HCT116 (cell line): ENCODE results near the gene UCN3. TPM values are rescaled to one million over a fixed set of nuclear protein-coding genes. Genes with fewer than 3 reads are reported as not detected.

Experiments
- ATAC-seq: fragments of 200-7000 bp; cut with Tn5 transposase; 2 replicates; pipeline ENCODE4 v1.9.1; 2020; ENCODE audit warnings: mild to moderate bottlenecking, moderate library complexity
- BruUV-seq: library from RNA; stranded (reverse); fragments of 400-500 nt; replicated peaks from 2 replicates; lab custom pipeline; 2021; lab: Mats Ljungman, UMichigan
- CTCF ChIA-PET: fragments of 300-600 bp; sonication (Branson Sonifier 250); formaldehyde crosslinking; loops from one replicate; lab custom pipeline; 2021; ENCODE audit warnings: antibody characterized with exemption; lab: Charles Lee
- POLR2A ChIA-PET: fragments of 300-600, 350-600 bp; sonication (Branson Sonifier 250); formaldehyde crosslinking; loops from one replicate; lab custom pipeline; 2021; ENCODE audit warnings: antibody characterized with exemption; lab: Charles Lee
- RAD21 ChIA-PET, 2 experiments: fragments of 300-600 bp; sonication (Branson Sonifier 250); formaldehyde crosslinking; loops; one replicate each; lab custom pipeline; 2023; ENCODE audit warnings: low total read pairs in 2 of 2; ENCODE audit not compliant: uncharacterized antibody in 2 of 2, unreplicated experiment in 2 of 2, low non-redundant PET in 1 of 2; lab: Charles Lee
- DNase-seq: peaks from one replicate; pipeline ENCODE4 v3.0.0-alpha.2; 2010; ENCODE audit warnings: low read depth, low spot score
- H2AFZ ChIP-seq: fragments of 200-600 bp; shearing (Covaris generic), sonication (generic); 2 replicates; pipeline ENCODE4 v1.6.1; 2017; ENCODE audit warnings: low read depth, mixed run types, mixed read lengths, antibody characterized with exemption, low read length; ENCODE audit not compliant: poor library complexity, severe bottlenecking
- H3K27ac ChIP-seq: 2 replicates; pipeline ENCODE4 v1.5.1; 2012; ENCODE audit warnings: low read depth, low read length
- H3K27me3 ChIP-seq: fragments of 200-600 bp; sonication (generic); 2 replicates; pipeline ENCODE4 v1.6.1; 2016; ENCODE audit warnings: mixed run types, low read length, mixed read lengths; ENCODE audit not compliant: insufficient read depth
- H3K36me3 ChIP-seq, 2 experiments: fragments of 200-500 bp in 1 of 2; fragments of 200-600 bp in 1 of 2; sonication (Bioruptor generic) in 1 of 2; sonication (generic) in 1 of 2; 2 replicates each; pipeline versions ENCODE4 v1.5.1 to v1.6.1; 2014 to 2016; ENCODE audit warnings: low read length in 2 of 2, inconsistent platforms in 1 of 2, mixed read lengths in 1 of 2, mixed run types in 1 of 2; ENCODE audit not compliant: insufficient read depth in 2 of 2, control insufficient read depth in 1 of 2
- H3K4me1 ChIP-seq, 2 experiments: fragments of 200-600 bp in 1 of 2; sonication (generic) in 1 of 2; 2 replicates each; pipeline versions ENCODE4 v1.5.1 to v1.6.1; 2012 to 2017; ENCODE audit warnings: low read length in 2 of 2, inconsistent platforms in 1 of 2, mild to moderate bottlenecking in 1 of 2, mixed read lengths in 1 of 2, mixed run types in 1 of 2, moderate library complexity in 1 of 2; ENCODE audit not compliant: insufficient read depth in 2 of 2, control insufficient read depth in 1 of 2
- H3K4me2 ChIP-seq: fragments of 200-600 bp; sonication (generic); 2 replicates; pipeline ENCODE4 v1.6.1; 2017; ENCODE audit warnings: mixed run types, low read length, mixed read lengths
- H3K4me3 ChIP-seq, 2 experiments: fragments of 200-600 bp in 1 of 2; sonication (generic) in 1 of 2; replicated peaks in 1 of 2; 2 replicates each; pipeline ENCODE4 v1.5.1; 2011 to 2016; ENCODE audit warnings: low read length in 2 of 2, control low read depth in 1 of 2, low read depth in 1 of 2, mild to moderate bottlenecking in 1 of 2, mixed read lengths in 1 of 2, mixed run types in 1 of 2
- H3K79me2 ChIP-seq: fragments of 200-600 bp; sonication (generic); 2 replicates; pipeline ENCODE4 v1.6.1; 2017; ENCODE audit warnings: mild to moderate bottlenecking, mixed run types, low read length, moderate library complexity, mixed read lengths; ENCODE audit not compliant: insufficient read depth
- H3K9ac ChIP-seq: fragments of 200-600 bp; sonication (generic); 2 replicates; pipeline ENCODE4 v1.6.1; 2016; ENCODE audit warnings: low read length, mixed read lengths
- H3K9me2 ChIP-seq: fragments of 200-600 bp; sonication (generic), shearing (Covaris generic); 2 replicates; pipeline ENCODE4 v1.6.1; 2017; ENCODE audit warnings: mixed run types, mild to moderate bottlenecking, moderate library complexity; ENCODE audit not compliant: insufficient read depth
- H3K9me3 ChIP-seq, 2 experiments: fragments of 200-500 bp in 1 of 2; fragments of 200-600 bp in 1 of 2; sonication (Bioruptor generic) in 1 of 2; sonication (generic) in 1 of 2; 2 replicates each; pipeline ENCODE4 v1.6.1; 2014 to 2017; ENCODE audit warnings: low read length in 2 of 2, mixed read lengths in 2 of 2, inconsistent platforms in 1 of 2, low read depth in 1 of 2, mild to moderate bottlenecking in 1 of 2, mixed run types in 1 of 2, moderate library complexity in 1 of 2; ENCODE audit not compliant: control insufficient read depth in 1 of 2, insufficient read depth in 1 of 2
- H4K20me1 ChIP-seq: fragments of 200-600 bp; sonication (generic), shearing (Covaris generic); 2 replicates; pipeline ENCODE4 v1.6.1; 2017; ENCODE audit warnings: mixed run types, mild to moderate bottlenecking, moderate library complexity; ENCODE audit not compliant: insufficient read depth
- CBX3 ChIP-seq: IDR thresholded peaks from 2 replicates; pipeline ENCODE4 v1.6.1; 2012; ENCODE audit warnings: low read depth
- ELF1 ChIP-seq: IDR thresholded peaks from 2 replicates; pipeline ENCODE4 v1.6.1; 2012; ENCODE audit warnings: low read depth, borderline replicate concordance
- EZH2 ChIP-seq: fragments of 200-600 bp; sonication (generic); IDR thresholded peaks from 2 replicates; pipeline ENCODE4 v1.6.1; 2017; ENCODE audit warnings: antibody characterized with exemption, mixed run types
- FOSL1 ChIP-seq: IDR thresholded peaks from 2 replicates; pipeline ENCODE4 v1.6.1; 2012; ENCODE audit warnings: low read depth
- MAX ChIP-seq: IDR thresholded peaks from 2 replicates; pipeline ENCODE4 v1.6.1; 2012
- RAD21 ChIP-seq: IDR thresholded peaks from 2 replicates; pipeline ENCODE4 v1.6.1; 2012; ENCODE audit warnings: low read depth, mild to moderate bottlenecking
- SIN3A ChIP-seq: IDR thresholded peaks from 2 replicates; pipeline ENCODE4 v1.6.1; 2012; ENCODE audit warnings: low read depth
- SP1 ChIP-seq: IDR thresholded peaks from 2 replicates; pipeline ENCODE4 v1.6.1; 2012; ENCODE audit warnings: low read depth
- SRF ChIP-seq: IDR thresholded peaks from 2 replicates; pipeline ENCODE4 v1.6.1; 2012; ENCODE audit warnings: low read depth
- YY1 ChIP-seq: IDR thresholded peaks from 2 replicates; pipeline ENCODE4 v1.6.1; 2011; ENCODE audit warnings: low read length, low read depth, moderate library complexity, mild to moderate bottlenecking; ENCODE audit not compliant: insufficient replicate concordance; ENCODE audit errors: extremely low read depth
- ZBTB33 ChIP-seq: IDR thresholded peaks from 2 replicates; pipeline ENCODE4 v1.6.1; 2011; ENCODE audit warnings: mild to moderate bottlenecking, low read length, moderate library complexity; ENCODE audit not compliant: insufficient replicate concordance; ENCODE audit errors: extremely low read depth
- intact Hi-C: fragments of 100-400 bp; cut with micrococcal nuclease; formaldehyde crosslinking; loops from 2 replicates; pipeline ENCODE4 v1.10.0; 2022
- total RNA-seq: library from RNA; stranded (reverse); gene quantifications from one replicate; pipeline ENCODE4 v1.2.1, GENCODE V29; 2021; ENCODE audit not compliant: unreplicated experiment

The UCN3 gene
- total RNA-seq, 1 experiment from 2014 or later, result not detected

GRCh38 chr10:5317547-5318107, 47.1 kb upstream of the UCN3 start:
- Histone ChIP-seq H3K4me1 (peaks cover 0 to 13% of the 10 kb centered on the region in 2 experiments; a peak in 1 of 4 replicates), H3K4me3 (no peak overlapping the region), H3K9me3 (no peaks in the 10 kb centered on the region), H3K9me2 (no peaks in the 10 kb centered on the region), H3K27ac (no peak overlapping the region), H3K36me3 (no peaks in the 10 kb centered on the region), H3K4me2 (peak overlapping the region; percentile 24), H4K20me1 (no peaks in the 10 kb centered on the region), H2AFZ (peak overlapping the region; percentile 56), H3K79me2 (no peaks in the 10 kb centered on the region), H3K27me3 (no peaks in the 10 kb centered on the region), H3K9ac (no peak overlapping the region)
- BruUV-seq, result no TSS peak
- ChIA-PET RAD21 (no interaction called here), CTCF (no interaction called here), POLR2A (no interaction called here)
- ATAC-seq, result no peak
- TF ChIP-seq FOSL1 (0 out of 2 replicates have a peak, but pooled peaks have one; percentile 24), RAD21 (no peak), SIN3A (no peak), MAX (0 out of 2 replicates have a peak, but pooled peaks have one; percentile 30), CBX3 (no peak), ELF1 (no peak)
- intact Hi-C loops, result no loop called here
- DNase-seq, result no peak

DNA sequence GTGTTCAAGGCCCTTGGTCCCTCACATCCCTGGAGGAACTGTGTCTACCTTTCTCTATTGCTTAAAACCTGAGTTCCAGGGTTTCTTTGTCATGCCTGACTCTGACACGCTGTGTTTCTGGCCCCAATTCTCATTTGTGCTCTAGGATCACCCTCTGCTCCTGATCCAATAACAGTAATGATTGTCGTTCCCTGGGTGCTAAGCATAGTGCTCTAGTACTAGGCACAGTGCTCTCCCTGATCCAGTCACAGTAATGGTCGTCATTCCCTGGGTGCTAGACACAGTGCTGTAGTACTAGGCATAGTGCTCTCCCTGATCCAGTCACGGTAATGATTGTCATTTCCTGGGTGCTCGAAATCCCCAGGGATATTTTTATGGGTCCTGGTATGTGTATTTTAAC, 46.6 kb upstream of the UCN3 start:
- Histone ChIP-seq H2AFZ (peak overlapping the region; percentile 56), H4K20me1 (no peaks in the 10 kb centered on the region), H3K4me2 (no peak overlapping the region), H3K36me3 (no peaks in the 10 kb centered on the region), H3K4me3 (no peak overlapping the region), H3K4me1 (peaks cover 0 to 13% of the 10 kb centered on the region in 2 experiments; a peak in 1 of 4 replicates), H3K27ac (no peak overlapping the region)
- ATAC-seq, result no peak
- CTCF ChIA-PET, result no interaction called here
- TF ChIP-seq YY1 (no peak), EZH2 (no peak), CBX3 (no peak), SP1 (no peak), SRF (no peak), ZBTB33 (no peak)
- TF ChIP-seq, all 23 proteins: peak for 0
- RAD21 ChIA-PET, result no interaction called here
- no TSS peak for BruUV-seq
- intact Hi-C loops, result no loop called here
- Histone ChIP-seq H3K27me3 (no peaks in the 10 kb centered on the region), H3K79me2 (no peaks in the 10 kb centered on the region), H3K9ac (no peak overlapping the region), H3K9me2 (no peaks in the 10 kb centered on the region), H3K9me3 (no peaks in the 10 kb centered on the region)
- no peak for DNase-seq
- POLR2A ChIA-PET, result no interaction called here
